Activated naive CD4-positive, alpha-beta T cell treated with anti-CD3 and anti-CD28 coated beads, Interleukin-2, amount 10 ng/mL, durations not matched to agents 7 days and 5 days (primary cell): ENCODE results near the gene AMBN.

Experiments used
- CTCF ChIA-PET: fragments of 350-600 bp; sonication (Branson Sonifier 250); formaldehyde crosslinking; loops from one replicate; lab custom pipeline; 2021; ENCODE audit warnings: antibody characterized with exemption; lab: Charles Lee
- DNase-seq: peaks from one replicate; pipeline ENCODE4 v3.0.0-alpha.2; 2020
- H3K27ac Mint-ChIP-seq: one replicate; pipeline ENCODE4 v1.8.0; 2021; ENCODE audit warnings: mild to moderate bottlenecking, moderate library complexity, mixed read lengths
- H3K27me3 Mint-ChIP-seq: one replicate; pipeline ENCODE4 v1.8.0; 2021; ENCODE audit warnings: mild to moderate bottlenecking, mixed read lengths
- H3K36me3 Mint-ChIP-seq: one replicate; pipeline ENCODE4 v1.8.0; 2021; ENCODE audit warnings: mixed read lengths
- H3K4me1 Mint-ChIP-seq: one replicate; pipeline ENCODE4 v1.8.0; 2021; ENCODE audit warnings: mixed read lengths
- H3K4me3 Mint-ChIP-seq: one replicate; pipeline ENCODE4 v1.8.0; 2021; ENCODE audit warnings: mild to moderate bottlenecking, moderate library complexity, mixed read lengths
- H3K9me3 Mint-ChIP-seq: one replicate; pipeline ENCODE4 v1.8.0; 2021; ENCODE audit warnings: mixed read lengths

Gene AMBN

GRCh38 chr4:70589785-70590184 lies 2.3 kb upstream of the AMBN start:
- no peaks in the 10 kb centered on the region for H3K36me3 Mint-ChIP-seq
- H3K27me3 Mint-ChIP-seq: no peaks in the 10 kb centered on the region
- no peaks in the 10 kb centered on the region for H3K9me3 Mint-ChIP-seq
- no peak overlapping the region for H3K27ac Mint-ChIP-seq
- H3K4me3 Mint-ChIP-seq: no peak overlapping the region
- H3K4me1 Mint-ChIP-seq: no peaks in the 10 kb centered on the region
- no peak for DNase-seq
- CTCF ChIA-PET: no interaction called here

- no peaks in the 10 kb centered on the region for H3K27me3 Mint-ChIP-seq
- H3K9me3 Mint-ChIP-seq: no peaks in the 10 kb centered on the region
- DNase-seq: no peak
- H3K4me1 Mint-ChIP-seq: no peaks in the 10 kb centered on the region
- no peaks in the 10 kb centered on the region for H3K36me3 Mint-ChIP-seq
- no peak overlapping the region for H3K27ac Mint-ChIP-seq
- no peak overlapping the region for H3K4me3 Mint-ChIP-seq
- CTCF ChIA-PET: interaction anchor here (0.7 kb wide), 1 partner anchor 1714 kb away, joined by 4 read pairs; no protein-coding TSS in a partner anchor
These were observed 2.1 kb downstream of the AMBN start for GRCh38 chr4:70594196-70594595.

DNA sequence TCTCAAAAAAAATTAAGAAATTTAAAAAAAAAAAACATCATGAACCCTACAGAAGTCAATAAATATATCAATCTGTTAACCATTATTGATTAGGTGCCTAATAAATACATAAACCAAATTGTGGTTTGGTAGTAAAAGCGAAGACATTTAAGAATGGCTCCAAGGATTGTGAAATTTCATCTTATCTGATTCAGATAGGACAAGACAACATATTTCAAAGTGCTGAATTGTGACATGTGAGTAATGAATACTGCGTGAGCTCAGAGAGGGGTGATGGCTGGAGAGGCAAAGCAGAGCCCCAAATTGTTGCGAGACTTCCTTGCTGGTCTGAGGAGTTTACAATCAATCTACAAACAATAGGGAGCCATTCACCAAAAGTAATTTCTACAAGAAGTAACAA lies 8.2 kb downstream of the AMBN start:
- Mint-ChIP-seq H3K27me3 (peaks cover 8% of the 10 kb centered on the region), H3K36me3 (no peaks in the 10 kb centered on the region), H3K4me1 (no peaks in the 10 kb centered on the region), H3K4me3 (no peak overlapping the region), H3K9me3 (no peaks in the 10 kb centered on the region), H3K27ac (no peak overlapping the region)
- no peak for DNase-seq
- CTCF ChIA-PET: interaction anchor here (0.6 to 1.5 kb wide), 3 partner anchors 13 to 1107 kb away, joined by 3 to 9 read pairs (median 3); no protein-coding TSS in a partner anchor

- Mint-ChIP-seq H3K36me3 (no peaks in the 10 kb centered on the region), H3K4me1 (no peaks in the 10 kb centered on the region), H3K27me3 (peaks cover 9% of the 10 kb centered on the region), H3K4me3 (no peak overlapping the region), H3K9me3 (no peaks in the 10 kb centered on the region), H3K27ac (no peak overlapping the region)
- CTCF ChIA-PET: interaction anchor here (0.6 to 1.5 kb wide), 7 partner anchors 10 to 1702 kb away, joined by 3 to 9 read pairs (median 3); no protein-coding TSS in a partner anchor
- DNase-seq: no peak
These were observed 8.9 kb downstream of the AMBN start for GRCh38 chr4:70600977-70601376.

GRCh38 chr4:70601422-70602039 lies 9.5 kb downstream of the AMBN start:
- H3K36me3 Mint-ChIP-seq: no peaks in the 10 kb centered on the region
- H3K4me1 Mint-ChIP-seq: no peaks in the 10 kb centered on the region
- DNase-seq: peak; percentile 80
- no peak overlapping the region for H3K4me3 Mint-ChIP-seq
- no peak overlapping the region for H3K27ac Mint-ChIP-seq
- peaks cover 14% of the 10 kb centered on the region for H3K27me3 Mint-ChIP-seq
- H3K9me3 Mint-ChIP-seq: no peaks in the 10 kb centered on the region
- CTCF ChIA-PET: interaction anchor here (0.7 to 1.5 kb wide), 9 partner anchors 11 to 1701 kb away, joined by 3 to 9 read pairs (median 3); no protein-coding TSS in a partner anchor

DNA sequence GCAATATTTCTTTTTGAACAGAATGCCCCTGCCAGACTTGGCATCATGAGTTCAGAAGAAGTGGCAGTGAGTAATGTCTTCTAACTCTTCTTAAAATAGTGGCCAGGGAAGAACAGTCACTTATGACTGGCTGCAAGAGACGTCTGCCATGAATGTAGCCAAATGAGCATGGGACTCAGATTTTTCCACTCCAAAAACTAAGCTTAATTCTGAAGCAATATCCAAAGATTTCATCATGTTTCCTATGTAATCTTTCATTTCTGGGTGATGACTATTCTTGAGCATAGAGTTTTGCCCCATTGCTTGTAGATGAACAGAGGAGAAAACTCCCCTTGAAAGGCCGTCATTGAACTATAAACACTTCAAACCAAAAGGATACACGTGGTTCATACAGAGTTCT lies 11.8 kb downstream of the AMBN start:
- no peaks in the 10 kb centered on the region for H3K4me1 Mint-ChIP-seq
- no peak overlapping the region for H3K27ac Mint-ChIP-seq
- no peak overlapping the region for H3K4me3 Mint-ChIP-seq
- no peaks in the 10 kb centered on the region for H3K36me3 Mint-ChIP-seq
- peaks cover 30% of the 10 kb centered on the region for H3K27me3 Mint-ChIP-seq
- no peaks in the 10 kb centered on the region for H3K9me3 Mint-ChIP-seq
- DNase-seq: no peak
- CTCF ChIA-PET: interaction anchor here (1.7 kb wide), 1 partner anchor 100 kb away, joined by 4 read pairs; no protein-coding TSS in a partner anchor

GRCh38 chr4:70606459-70606858 lies 14.4 kb downstream of the AMBN start:
- no peaks in the 10 kb centered on the region for H3K36me3 Mint-ChIP-seq
- H3K9me3 Mint-ChIP-seq: no peaks in the 10 kb centered on the region
- CTCF ChIA-PET: interaction anchor here (0.8 kb wide), 1 partner anchor 9 kb away, joined by 3 read pairs; no protein-coding TSS in a partner anchor
- no peak for DNase-seq
- peaks cover 32% of the 10 kb centered on the region for H3K27me3 Mint-ChIP-seq
- H3K4me1 Mint-ChIP-seq: no peaks in the 10 kb centered on the region
- no peak overlapping the region for H3K27ac Mint-ChIP-seq
- no peak overlapping the region for H3K4me3 Mint-ChIP-seq

GRCh38 chr4:70607334-70607853 lies 15.3 kb downstream of the AMBN start:
- DNase-seq: no peak
- Mint-ChIP-seq H3K4me1 (no peaks in the 10 kb centered on the region), H3K4me3 (no peak overlapping the region), H3K27me3 (peaks cover 38% of the 10 kb centered on the region), H3K36me3 (no peaks in the 10 kb centered on the region), H3K9me3 (no peaks in the 10 kb centered on the region), H3K27ac (no peak overlapping the region)
- CTCF ChIA-PET: no interaction called here

DNA sequence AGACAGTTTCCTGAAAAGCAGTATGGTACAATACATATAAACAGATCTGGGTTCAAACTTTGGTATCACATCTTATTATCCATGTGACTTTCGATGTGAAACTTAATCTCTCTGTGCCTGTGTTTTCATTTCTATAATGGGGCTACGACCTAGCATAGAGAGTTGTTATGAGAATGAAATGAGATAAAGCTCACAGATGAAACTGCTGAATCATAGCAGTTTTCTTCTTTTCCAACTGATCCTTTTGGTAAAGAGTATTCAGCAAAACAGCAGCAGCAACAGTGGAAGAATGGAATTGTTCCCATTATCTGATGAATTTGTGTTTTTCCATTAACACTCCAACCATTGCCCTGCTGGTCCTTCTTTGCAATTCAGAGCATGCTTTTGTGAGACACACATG lies 16.3 kb downstream of the AMBN start:
- CTCF ChIA-PET: no interaction called here
- H3K4me3 Mint-ChIP-seq: no peak overlapping the region
- peaks cover 44% of the 10 kb centered on the region for H3K27me3 Mint-ChIP-seq

DNA sequence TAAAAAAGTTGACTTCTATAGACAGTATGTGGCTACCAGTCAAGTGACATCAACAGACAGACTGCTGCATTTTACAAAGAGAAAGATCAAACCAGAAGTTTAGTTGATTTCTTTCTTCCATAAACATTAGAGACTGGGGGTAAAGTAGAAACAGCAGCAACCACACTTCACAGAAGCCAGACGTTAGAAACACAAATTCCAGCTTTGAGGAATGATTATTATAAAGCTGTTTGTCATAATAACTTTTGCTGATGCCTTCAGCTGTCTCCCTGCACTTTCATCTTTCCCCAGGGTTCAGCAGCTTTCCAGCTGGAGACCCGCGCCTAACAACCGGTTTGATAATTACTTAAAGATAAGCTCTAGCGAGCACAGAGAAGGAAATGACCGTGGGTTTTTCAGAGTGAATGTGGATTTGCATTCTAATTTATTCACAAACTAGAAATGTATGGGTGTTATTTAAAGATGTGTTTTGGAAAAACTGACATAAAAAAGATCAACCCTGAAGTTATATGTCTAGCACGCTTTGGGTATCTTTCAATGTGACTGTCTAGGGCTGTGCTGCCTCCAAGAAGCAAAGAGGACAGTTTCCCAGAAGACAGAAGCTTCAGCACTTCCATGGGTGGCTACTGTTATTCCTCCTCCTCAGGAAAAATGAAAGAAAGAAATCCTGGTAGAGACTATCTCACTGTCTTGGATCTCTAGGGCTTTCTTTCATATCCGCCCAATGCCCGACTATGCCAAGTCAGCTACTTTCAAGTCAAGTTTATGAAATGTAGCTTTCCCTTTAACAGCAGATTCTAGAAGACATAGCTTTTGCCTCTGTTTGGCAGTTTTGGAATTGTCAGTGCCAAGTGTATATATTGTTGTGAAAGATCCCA lies 21.5 kb downstream of the AMBN start:
- CTCF ChIA-PET: interaction anchor here (2.9 kb wide), 1 partner anchor 12 kb away, joined by 9 read pairs; no protein-coding TSS in a partner anchor
- no peak for DNase-seq
- no peaks in the 10 kb centered on the region for H3K9me3 Mint-ChIP-seq

More for the DNA sequence above, 16.3 kb downstream of the AMBN start:
- DNase-seq: no peak
- H3K9me3 Mint-ChIP-seq: no peaks in the 10 kb centered on the region
- H3K36me3 Mint-ChIP-seq: no peaks in the 10 kb centered on the region
- no peaks in the 10 kb centered on the region for H3K4me1 Mint-ChIP-seq
- H3K27ac Mint-ChIP-seq: no peak overlapping the region

DNA sequence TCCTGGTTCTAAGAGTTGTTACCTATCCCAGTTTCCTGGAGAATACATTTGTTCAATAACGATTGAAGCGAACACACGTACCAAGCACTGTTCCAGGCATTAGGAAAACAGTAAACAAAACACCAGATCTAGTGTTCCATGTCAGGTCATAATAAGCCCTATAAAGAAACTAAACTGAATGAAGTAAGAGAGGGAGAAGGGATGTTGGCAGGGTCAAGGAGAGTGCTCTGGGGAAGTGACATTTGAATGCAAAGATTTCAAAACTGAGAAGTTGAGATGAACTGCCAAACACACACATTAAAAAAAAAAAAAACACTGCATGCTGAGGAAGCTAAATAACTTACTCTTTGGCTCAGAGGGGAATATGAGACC lies 22.1 kb downstream of the AMBN start:
- Mint-ChIP-seq H3K36me3 (no peaks in the 10 kb centered on the region), H3K4me1 (peaks cover 8% of the 10 kb centered on the region), H3K9me3 (no peaks in the 10 kb centered on the region), H3K4me3 (no peak overlapping the region), H3K27me3 (peaks cover 33% of the 10 kb centered on the region), H3K27ac (no peak overlapping the region)
- CTCF ChIA-PET: interaction anchor here (2.9 kb wide), 1 partner anchor 13 kb away, joined by 9 read pairs; no protein-coding TSS in a partner anchor
- DNase-seq: no peak

More for the DNA sequence above, 21.5 kb downstream of the AMBN start:
- Mint-ChIP-seq H3K4me1 (peaks cover 8% of the 10 kb centered on the region), H3K27ac (no peak overlapping the region), H3K36me3 (no peaks in the 10 kb centered on the region), H3K27me3 (peaks cover 34% of the 10 kb centered on the region), H3K4me3 (no peak overlapping the region)

DNA sequence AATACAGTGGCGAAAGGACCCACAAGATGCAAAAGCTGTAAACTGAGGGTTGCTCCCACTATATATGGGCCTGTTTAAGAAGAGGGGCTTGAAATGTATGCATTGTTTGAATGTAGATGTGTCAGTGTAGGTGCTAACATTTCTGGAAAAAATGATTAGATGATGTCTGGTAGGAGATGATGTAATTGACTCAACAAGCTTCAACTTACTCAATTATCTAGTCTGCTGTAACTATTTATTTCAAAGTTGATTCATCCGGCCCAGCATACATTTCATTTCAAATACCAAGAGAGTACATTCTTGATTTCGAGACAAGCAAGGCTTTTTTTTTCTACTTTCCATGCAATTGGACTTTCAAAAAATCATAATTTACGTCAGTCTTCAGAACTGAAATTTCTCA lies 27.2 kb downstream of the AMBN start:
- no peak overlapping the region for H3K27ac Mint-ChIP-seq
- no peaks in the 10 kb centered on the region for H3K9me3 Mint-ChIP-seq
- CTCF ChIA-PET: no interaction called here
- H3K27me3 Mint-ChIP-seq: peaks cover 6% of the 10 kb centered on the region
- H3K4me1 Mint-ChIP-seq: no peaks in the 10 kb centered on the region
- H3K36me3 Mint-ChIP-seq: no peaks in the 10 kb centered on the region
- H3K4me3 Mint-ChIP-seq: no peak overlapping the region
- no peak for DNase-seq

DNA sequence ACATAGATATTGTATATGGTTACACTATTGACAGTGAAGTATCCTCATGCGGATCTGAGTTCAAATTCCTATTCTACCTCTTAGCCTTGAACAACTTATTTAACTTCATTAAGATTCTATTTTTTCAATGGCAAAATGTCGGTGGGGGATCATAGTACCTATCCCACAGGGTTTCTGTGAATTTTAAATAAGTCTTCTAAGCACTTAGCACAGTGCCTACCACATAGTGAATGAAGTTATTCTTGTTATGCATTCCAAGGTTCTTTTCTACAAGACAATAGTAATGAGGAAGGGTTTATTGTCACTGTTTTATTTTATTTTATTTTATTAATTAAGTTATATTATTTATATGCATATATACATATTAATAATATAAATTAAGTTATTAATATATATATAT lies 27.7 kb downstream of the AMBN start:
- no peaks in the 10 kb centered on the region for H3K4me1 Mint-ChIP-seq
- CTCF ChIA-PET: no interaction called here
- no peak overlapping the region for H3K27ac Mint-ChIP-seq
- peaks cover 4% of the 10 kb centered on the region for H3K27me3 Mint-ChIP-seq
- DNase-seq: no peak
- no peak overlapping the region for H3K4me3 Mint-ChIP-seq
- no peaks in the 10 kb centered on the region for H3K9me3 Mint-ChIP-seq
- no peaks in the 10 kb centered on the region for H3K36me3 Mint-ChIP-seq

GRCh38 chr4:70623323-70623722 lies 31.3 kb downstream of the AMBN start:
- no peaks in the 10 kb centered on the region for H3K27me3 Mint-ChIP-seq
- no peak overlapping the region for H3K4me3 Mint-ChIP-seq
- no peaks in the 10 kb centered on the region for H3K4me1 Mint-ChIP-seq
- CTCF ChIA-PET: no interaction called here
- H3K9me3 Mint-ChIP-seq: no peaks in the 10 kb centered on the region
- DNase-seq: peak; percentile 37
- no peaks in the 10 kb centered on the region for H3K36me3 Mint-ChIP-seq
- H3K27ac Mint-ChIP-seq: no peak overlapping the region
